Adrenal gland (tissue), 5 donors: ENCODE results near the gene ZNF101.

Source experiments
- CTCF ChIP-seq, 6 experiments: fragments of 450-650 bp in 4 of 6; fragments of 200-600 bp in 2 of 6; sonication (generic) in 1 of 6; IDR thresholded peaks; 1 replicate in 5 of 6; 2 replicates in 1 of 6; pipeline versions ENCODE4 v1.5.1 to v1.8.0; 2016 to 2021; ENCODE audit warnings: antibody characterized with exemption in 6 of 6, mild to moderate bottlenecking in 2 of 6, moderate library complexity in 1 of 6
- POLR2A ChIP-seq, 2 donors: fragments of 450-650 bp; IDR thresholded peaks; one replicate each; pipeline ENCODE4 v1.6.1; 2017; ENCODE audit warnings: antibody characterized with exemption in 2 of 2, mild to moderate bottlenecking in 2 of 2, moderate library complexity in 1 of 2
- donor health status: DM: no; HTN: no; CAD: no.

DNA sequence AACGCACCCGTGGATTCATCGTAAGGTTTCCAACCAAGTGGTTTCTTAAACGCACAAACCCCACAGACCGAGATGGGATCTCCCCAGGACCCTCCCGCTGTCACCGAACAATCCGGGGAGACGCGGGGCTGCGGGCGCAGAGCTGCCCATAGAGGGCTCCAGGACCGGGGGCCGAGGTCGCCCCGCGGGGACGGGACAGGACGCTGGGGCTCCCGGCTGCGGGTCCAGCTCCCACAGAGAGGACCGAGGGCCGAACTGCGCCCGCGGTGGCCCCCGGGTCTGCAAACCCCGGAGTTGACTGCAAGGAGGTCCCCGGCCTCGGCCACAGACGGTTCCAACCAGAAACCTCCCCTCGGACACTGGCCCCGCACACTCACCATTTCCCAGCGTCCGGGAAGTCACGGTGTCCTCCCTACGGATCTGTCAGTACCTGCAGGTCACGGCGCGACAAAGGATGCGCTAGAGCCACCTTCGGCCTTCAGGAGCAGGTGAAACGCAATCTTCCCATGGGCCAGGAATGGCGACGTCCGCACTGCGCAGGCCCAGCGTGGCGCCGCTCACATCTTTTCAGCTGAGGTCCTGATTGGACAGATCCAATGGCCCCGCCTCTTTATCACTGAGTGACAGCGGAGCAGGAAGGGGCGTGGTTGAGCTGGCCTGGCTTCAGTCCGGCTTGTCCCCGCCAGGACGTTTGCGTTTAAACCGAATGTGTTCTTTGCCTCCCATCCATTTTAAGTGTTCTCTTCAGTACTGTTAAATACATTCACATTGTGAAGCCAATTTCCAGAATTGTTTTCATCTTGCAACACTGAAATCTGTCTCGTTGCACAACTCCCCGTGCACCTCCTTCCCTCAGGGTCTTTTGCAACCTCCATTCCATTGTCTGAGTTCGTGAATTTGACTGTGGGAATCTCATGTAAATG lies 64.2 kb downstream of the ZNF101 start, which contains the start of gene ZNF14:
- TF ChIP-seq CTCF (IDR thresholded peaks at IDR 0.05) (peak in 1 of 6 experiments; percentile 4), POLR2A (IDR thresholded peaks at IDR 0.05) (peak; percentile 71 to 77)
